Stomach (tissue), 9 donors: ENCODE data around the gene EDA. TPM values are rescaled to one million over a fixed set of nuclear protein-coding genes. Genes with fewer than 3 reads are reported as not detected.
"Not testable (repeated sequence)": the region's sequence is repeated elsewhere in the genome, so short reads cannot be mapped to it uniquely, and the experiment has no call there.

Source experiments
- DNase-seq, 2 donors: peaks; one replicate each; pipeline versions ENCODE4 v3.0.0 to v3.0.0-alpha.2; 2013 to 2019
- H3K27ac ChIP-seq, 5 donors: fragments of 200-600 bp in 4 of 5; sonication (generic) in 4 of 5; one replicate each; pipeline ENCODE4 v1.5.1; 2013 to 2019; ENCODE audit warnings: mild to moderate bottlenecking in 1 of 5, moderate library complexity in 1 of 5
- H3K27me3 ChIP-seq, 3 donors: fragments of 200-600 bp; sonication (generic); one replicate each; pipeline ENCODE4 v1.5.1; 2017 to 2019; ENCODE audit warnings: mixed run types in 1 of 3
- H3K36me3 ChIP-seq, 4 donors: fragments of 200-600 bp; sonication (generic); 1 replicate in 3 of 4; 2 replicates in 1 of 4; pipeline ENCODE4 v1.5.1; 2016 to 2019
- H3K4me1 ChIP-seq, 4 donors: fragments of 200-600 bp; sonication (generic); one replicate each; pipeline ENCODE4 v1.5.1; 2016 to 2019
- H3K4me3 ChIP-seq, 4 donors: fragments of 200-600 bp; sonication (generic) in 3 of 4; one replicate each; pipeline ENCODE4 v1.5.1; 2016 to 2019; ENCODE audit warnings: mild to moderate bottlenecking in 1 of 4
- H3K9me3 ChIP-seq, 4 donors: fragments of 200-600 bp; sonication (generic); one replicate each; pipeline ENCODE4 v1.5.1; 2016 to 2019
- EP300 ChIP-seq: sonication (generic); formaldehyde crosslinking; IDR thresholded peaks from one replicate; pipeline ENCODE4 v1.6.1; 2017; ENCODE audit warnings: antibody characterized with exemption
- POLR2A ChIP-seq, 4 donors: fragments of 450-650 bp; IDR thresholded peaks; one replicate each; pipeline ENCODE4 v1.6.1; 2016; ENCODE audit warnings: antibody characterized with exemption in 4 of 4, control low read depth in 2 of 4, mild to moderate bottlenecking in 1 of 4, moderate library complexity in 1 of 4
- POLR2AphosphoS5 ChIP-seq, 3 donors: sonication (generic); formaldehyde crosslinking; IDR thresholded peaks; one replicate each; pipeline ENCODE4 v1.6.1; 2016; ENCODE audit warnings: antibody characterized with exemption in 3 of 3
- WGBS, 5 donors: extraction: QIAGEN DNeasy Blood & Tissue Kit in 3 of 5; methylation state at CpG; one replicate each; pipeline versions ENCODE4 v1.1.5 to v1.1.7; 2013 to 2018; 5-methylcytosine and 5-hydroxymethylcytosine counted together
- intact Hi-C: fragments of 100-400 bp; cut with DNase I; formaldehyde crosslinking; loops from one replicate; pipeline ENCODE4 v1.15.1; 2023; ENCODE audit warnings: low total_unique reads
- polyA plus RNA-seq, 3 donors: library from polyadenylated mRNA; stranded (reverse); fragments of 200-250 nt; gene quantifications; one replicate each; pipeline ENCODE4 v1.2.3, GENCODE V29; 2013
- total RNA-seq, 5 donors: library from RNA; depleted of rRNA; stranded (reverse); fragments of >200 nt; gene quantifications; one replicate each; pipeline versions ENCODE4 v1.1.0 to v1.2.3, GENCODE V29; 2014 to 2016
- TF ChIP-seq, protein P1 (sequence below), 7 experiments: fragments of 450-650 bp in 4 of 7; fragments of 200-600 bp in 3 of 7; sonication (generic) in 3 of 7; IDR thresholded peaks; one replicate each; pipeline ENCODE4 v1.5.1; 2016 to 2019; ENCODE audit warnings: antibody characterized with exemption in 7 of 7, control low read depth in 2 of 7, mild to moderate bottlenecking in 1 of 7
- donor health status: healthy with polysubstance abuse.
- donor health status: Bipolar disorder and iron deficiency.
- donor health status: healthy.

EDA gene
- total and polyA plus RNA-seq, 8 donors: 1.6 to 26.1 (median 3.1) TPM; not detected in 1

DNA sequence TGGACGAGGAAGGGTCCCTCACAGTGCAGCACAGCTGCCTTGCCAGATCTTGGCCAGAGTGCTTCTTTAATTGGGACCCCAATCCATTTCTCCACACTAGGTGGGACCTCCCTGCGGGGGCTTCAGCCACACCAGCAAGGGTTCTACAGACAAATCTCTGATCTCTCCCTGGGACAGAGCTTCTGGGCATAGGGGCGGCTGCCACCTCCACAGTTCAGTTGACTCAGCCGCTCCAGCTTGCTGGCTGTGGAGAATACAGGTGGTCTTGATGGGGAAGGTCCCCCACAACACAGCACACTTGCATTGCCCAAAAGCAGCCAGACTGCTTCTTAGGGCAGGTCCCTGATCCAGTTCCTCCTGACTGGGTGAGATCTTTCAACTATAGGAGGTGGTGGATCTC lies 199.6 kb downstream of the EDA start:
- no peaks in the 10 kb centered on the region for H3K4me1 ChIP-seq
- H3K36me3 ChIP-seq: no peaks in the 10 kb centered on the region
- H3K9me3 ChIP-seq: no peaks in the 10 kb centered on the region
- no peak for DNase-seq
- H3K27me3 ChIP-seq: no peaks in the 10 kb centered on the region
- no peak overlapping the region for H3K4me3 ChIP-seq
- intact Hi-C loops: no loop called here
- TF ChIP-seq, protein P1, sequence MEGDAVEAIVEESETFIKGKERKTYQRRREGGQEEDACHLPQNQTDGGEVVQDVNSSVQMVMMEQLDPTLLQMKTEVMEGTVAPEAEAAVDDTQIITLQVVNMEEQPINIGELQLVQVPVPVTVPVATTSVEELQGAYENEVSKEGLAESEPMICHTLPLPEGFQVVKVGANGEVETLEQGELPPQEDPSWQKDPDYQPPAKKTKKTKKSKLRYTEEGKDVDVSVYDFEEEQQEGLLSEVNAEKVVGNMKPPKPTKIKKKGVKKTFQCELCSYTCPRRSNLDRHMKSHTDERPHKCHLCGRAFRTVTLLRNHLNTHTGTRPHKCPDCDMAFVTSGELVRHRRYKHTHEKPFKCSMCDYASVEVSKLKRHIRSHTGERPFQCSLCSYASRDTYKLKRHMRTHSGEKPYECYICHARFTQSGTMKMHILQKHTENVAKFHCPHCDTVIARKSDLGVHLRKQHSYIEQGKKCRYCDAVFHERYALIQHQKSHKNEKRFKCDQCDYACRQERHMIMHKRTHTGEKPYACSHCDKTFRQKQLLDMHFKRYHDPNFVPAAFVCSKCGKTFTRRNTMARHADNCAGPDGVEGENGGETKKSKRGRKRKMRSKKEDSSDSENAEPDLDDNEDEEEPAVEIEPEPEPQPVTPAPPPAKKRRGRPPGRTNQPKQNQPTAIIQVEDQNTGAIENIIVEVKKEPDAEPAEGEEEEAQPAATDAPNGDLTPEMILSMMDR (IDR thresholded peaks at IDR 0.05): no peak
- TF ChIP-seq POLR2AphosphoS5 (IDR thresholded peaks at IDR 0.05) (no peak), POLR2A (IDR thresholded peaks at IDR 0.05) (no peak), EP300 (no peak)
- no peak overlapping the region for H3K27ac ChIP-seq
- WGBS, 5 donors: 57 to 100% (median 88%) methylated on average over 1 to 4 of the region's 4 CpGs

DNA sequence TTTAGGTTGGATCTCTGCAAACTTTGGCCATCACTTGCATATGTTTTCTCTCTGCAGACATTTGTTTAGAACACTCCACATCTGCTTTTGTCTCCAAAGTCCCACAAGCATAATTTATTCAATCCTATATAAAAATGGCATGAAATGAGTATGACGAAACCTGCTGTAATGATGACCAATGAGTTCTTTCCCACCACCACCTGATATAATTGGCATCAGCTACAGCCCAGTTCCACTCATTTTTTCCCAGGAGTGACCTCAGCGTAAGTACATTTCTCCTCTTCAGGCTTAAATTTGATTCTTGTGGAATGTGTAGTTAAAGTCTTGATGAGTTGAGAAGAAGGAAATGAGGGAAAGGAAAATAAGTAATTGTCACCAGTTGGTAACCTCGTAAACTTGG lies 228.7 kb downstream of the EDA start:
- Histone ChIP-seq H3K4me3 (no peak overlapping the region), H3K27ac (no peak overlapping the region), H3K4me1 (no peaks in the 10 kb centered on the region), H3K9me3 (no peaks in the 10 kb centered on the region), H3K36me3 (no peaks in the 10 kb centered on the region), H3K27me3 (no peaks in the 10 kb centered on the region)
- 85 to 95% (median 90%) methylated on average over 3 of the region's 3 CpGs for WGBS, 5 donors
- intact Hi-C loops: no loop called here
- no peak for DNase-seq
- TF ChIP-seq EP300: no peak
- TF ChIP-seq POLR2A (IDR thresholded peaks at IDR 0.05): no peak
- no peak for TF ChIP-seq POLR2AphosphoS5 (IDR thresholded peaks at IDR 0.05)
- TF ChIP-seq, protein P1 (IDR thresholded peaks at IDR 0.05): no peak

DNA sequence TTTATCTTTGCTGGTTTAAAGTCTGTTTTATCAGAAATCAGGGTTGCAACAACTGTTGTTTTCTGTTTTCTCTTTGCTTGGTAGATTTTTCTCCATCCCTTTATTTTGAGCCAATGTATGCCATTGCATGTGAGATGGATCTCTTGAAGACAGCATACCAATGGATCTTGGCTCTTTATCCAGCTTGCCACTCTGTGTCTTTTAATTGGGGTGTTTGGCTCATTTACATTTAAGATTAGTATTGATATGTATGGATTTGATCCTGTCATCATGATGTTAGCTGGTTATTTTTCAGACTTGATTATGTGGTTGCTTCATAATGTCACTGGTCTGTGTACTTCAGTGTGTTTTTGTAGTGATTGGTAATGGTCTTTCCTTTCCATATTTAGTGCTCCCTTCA lies 244.1 kb downstream of the EDA start:
- peaks cover 0 to 37% (median 12%) of the 10 kb centered on the region in 4 donors for H3K9me3 ChIP-seq
- intact Hi-C loops, H3K4me1 ChIP-seq, H3K27me3 ChIP-seq, DNase-seq, H3K4me3 ChIP-seq, H3K27ac ChIP-seq, H3K36me3 ChIP-seq: not testable (repeated sequence)

DNA sequence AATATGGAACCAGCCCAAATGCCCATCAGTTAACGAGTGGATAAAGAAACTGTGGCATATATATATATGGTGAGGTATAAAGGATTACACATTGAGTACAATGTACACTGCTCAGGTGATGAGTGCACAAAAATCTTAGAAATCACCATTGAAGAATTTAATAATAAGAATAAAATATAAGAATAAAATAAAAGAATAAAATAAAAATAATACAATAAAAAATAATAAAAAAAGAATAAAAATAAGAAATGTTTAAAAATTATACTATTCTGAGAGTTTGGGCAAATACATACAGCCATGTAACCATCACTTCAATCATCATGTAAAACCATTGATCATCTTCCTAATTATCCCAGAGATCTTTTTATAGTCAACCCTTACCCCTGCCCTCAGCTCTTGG lies 260.3 kb downstream of the EDA start:
- Histone ChIP-seq H3K27me3 (no peaks in the 10 kb centered on the region), H3K27ac (no peak overlapping the region), H3K36me3 (no peaks in the 10 kb centered on the region), H3K9me3 (peaks cover 0 to 11% (median 2%) of the 10 kb centered on the region in 4 donors), H3K4me1 (no peaks in the 10 kb centered on the region), H3K4me3 (no peak overlapping the region)
- 68 to 92% (median 73%) methylated on average over 1 of the region's 1 CpG for WGBS, 5 donors
- TF ChIP-seq, protein P1 (IDR thresholded peaks at IDR 0.05): no peak
- no peak for TF ChIP-seq POLR2A (IDR thresholded peaks at IDR 0.05)
- TF ChIP-seq POLR2AphosphoS5 (IDR thresholded peaks at IDR 0.05): no peak
- TF ChIP-seq EP300: no peak
- DNase-seq: no peak
- intact Hi-C loops: no loop called here

DNA sequence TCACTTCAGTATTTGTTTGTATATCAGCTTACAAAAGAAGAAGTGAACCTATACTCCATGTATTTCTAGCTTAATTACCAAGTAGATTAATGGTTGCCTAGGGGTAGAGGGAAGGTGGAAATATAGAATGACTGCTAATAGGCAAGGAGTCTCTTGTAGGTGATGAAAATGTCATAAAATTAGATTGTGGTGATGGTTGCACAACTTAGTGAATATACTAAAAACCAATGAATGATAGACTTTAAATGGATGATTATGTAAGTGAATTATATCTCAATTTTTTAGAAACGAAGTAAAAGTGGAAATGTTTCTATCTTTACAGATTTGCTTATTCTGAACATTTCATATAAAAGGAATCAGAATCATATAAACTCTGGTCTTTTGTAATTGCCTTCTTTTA lies 268.3 kb downstream of the EDA start:
- no peak for DNase-seq
- H3K36me3 ChIP-seq: peaks cover 0 to 6% (median 0%) of the 10 kb centered on the region in 4 donors
- intact Hi-C loops: no loop called here
- H3K4me3 ChIP-seq: no peak overlapping the region
- no peaks in the 10 kb centered on the region for H3K4me1 ChIP-seq
- no peak for TF ChIP-seq POLR2A (IDR thresholded peaks at IDR 0.05)
- no peak for TF ChIP-seq EP300
- no peak for TF ChIP-seq POLR2AphosphoS5 (IDR thresholded peaks at IDR 0.05)
- TF ChIP-seq, protein P1 (IDR thresholded peaks at IDR 0.05): no peak
- H3K27ac ChIP-seq: no peak overlapping the region
- no peaks in the 10 kb centered on the region for H3K27me3 ChIP-seq
- peaks cover 0 to 40% (median 20%) of the 10 kb centered on the region in 4 donors for H3K9me3 ChIP-seq
- WGBS, 5 donors: 61 to 92% (median 79%) methylated on average over 1 of the region's 1 CpG
